K562 (cell line): ENCODE data around the gene APBA2. TPM values are rescaled to one million over a fixed set of nuclear protein-coding genes. Genes with fewer than 3 reads are reported as not detected.

ENCODE experiments used
- BCOR ChIP-seq: fragments of 450-650 bp; IDR thresholded peaks from 2 replicates; pipeline ENCODE4 v1.6.1; 2016
- MAFK ChIP-seq: IDR thresholded peaks from 2 replicates; pipeline ENCODE4 v1.6.1; 2011; ENCODE audit warnings: low read length, improper control_type of control experiment
- NR1H2 ChIP-seq: sonication (generic); formaldehyde crosslinking; IDR thresholded peaks from 2 replicates; pipeline ENCODE4 v1.4.0; 2020; ENCODE audit warnings: mild to moderate bottlenecking, missing genetic modification reagents
- NUFIP1 ChIP-seq: fragments of 450-650 bp; IDR thresholded peaks from 2 replicates; pipeline ENCODE4 v1.6.1; 2018; ENCODE audit not compliant: partially characterized antibody
- PCBP2 ChIP-seq: fragments of 200-400 bp; formaldehyde crosslinking; IDR thresholded peaks from 2 replicates; pipeline ENCODE4 v1.6.1; 2018; ENCODE audit warnings: low read length, low read depth, mild to moderate bottlenecking, moderate library complexity; ENCODE audit not compliant: poor library complexity, severe bottlenecking
- RAD21 ChIP-seq, 2 experiments: fragments of 250-450 bp in 1 of 2; fragments of 450-650 bp in 1 of 2; sonication (Bioruptor Pico) in 1 of 2; formaldehyde crosslinking in 1 of 2; IDR thresholded peaks in 1 of 2; conservative IDR thresholded peaks in 1 of 2; 2 replicates each; pipeline versions ENCODE4 v1.4.0 to v1.8.0; 2020 to 2022; ENCODE audit warnings: mild to moderate bottlenecking in 2 of 2, moderate library complexity in 1 of 2
- SREBF1 ChIP-seq: fragments of 150-350 bp; IDR thresholded peaks from 2 replicates; pipeline ENCODE4 v1.6.1; 2014; ENCODE audit warnings: antibody characterized with exemption, low read depth, low read length, borderline replicate concordance
- XRCC5 ChIP-seq: fragments of 200-400 bp; formaldehyde crosslinking; IDR thresholded peaks from 2 replicates; pipeline ENCODE4 v1.6.1; 2017; ENCODE audit warnings: low read depth, mild to moderate bottlenecking, low read length
- ZNF584 ChIP-seq: fragments of 200-800 bp; sonication (Bioruptor generic); IDR thresholded peaks from 2 replicates; pipeline ENCODE4 v1.6.1; 2016; ENCODE audit warnings: low read depth, mild to moderate bottlenecking, missing genetic modification characterization, missing compliant biosample characterization
- polyA plus RNA-seq, 8 experiments: library from polyadenylated mRNA; depleted of rRNA in 4 of 8; stranded (reverse) in 5 of 8; unstranded in 3 of 8; fragments of >200 nt; fragmentation: Nextera tagmentation in 2 of 8; fragmentation: Illumina TruSeq in 1 of 8; extraction: Ambion mirVana in 2 of 8; extraction: Trizol in 1 of 8; gene quantifications; 2 replicates each; pipeline versions ENCODE4 v1.2.1 to v1.2.3, GENCODE V29; 2011 to 2014; ENCODE audit warnings: inconsistent platforms in 1 of 8, missing spikeins in 1 of 8
- total RNA-seq, 7 experiments: library from RNA; depleted of rRNA in 6 of 7; stranded (reverse); fragments of >200 nt in 6 of 7; fragmentation: Illumina TruSeq in 2 of 7; extraction: Trizol in 2 of 7; gene quantifications; 2 replicates each; pipeline versions ENCODE4 v1.2.1 to v1.2.3, GENCODE V29; 2011 to 2021; ENCODE audit warnings: low replicate concordance in 1 of 7
- TF ChIP-seq, protein P1 (sequence below), 3 experiments: IDR thresholded peaks in 2 of 3; conservative IDR thresholded peaks in 1 of 3; 2 replicates each; pipeline ENCODE4 v1.5.1; 2011 to 2012; ENCODE audit warnings: low read length in 3 of 3, mild to moderate bottlenecking in 3 of 3, control low read depth in 2 of 3, improper control_type of control experiment in 1 of 3, inconsistent platforms in 1 of 3, low read depth in 1 of 3, mixed read lengths in 1 of 3, moderate library complexity in 1 of 3; ENCODE audit not compliant: insufficient read depth in 2 of 3
- TF ChIP-seq, protein P2 (sequence below): fragments of 150-350 bp; conservative IDR thresholded peaks from 2 replicates; pipeline ENCODE4 v1.6.1; 2014; ENCODE audit warnings: low read length
- TF ChIP-seq, protein P3 (sequence below): fragments of 450-650 bp; conservative IDR thresholded peaks from 2 replicates; pipeline ENCODE4 v1.6.1; 2016; ENCODE audit warnings: missing genetic modification characterization, low read depth, mild to moderate bottlenecking, missing compliant biosample characterization, moderate library complexity
- TF ChIP-seq, protein P4 (sequence below): sonication (generic); formaldehyde crosslinking; IDR thresholded peaks from 2 replicates; pipeline ENCODE4 v1.8.1; 2023; ENCODE audit warnings: missing genetic modification reagents, mild to moderate bottlenecking, borderline replicate concordance
- TF ChIP-seq, protein P5 (sequence below): fragments of 450-650 bp; formaldehyde crosslinking; IDR thresholded peaks from 2 replicates; pipeline ENCODE4 v1.4.0; 2020; ENCODE audit warnings: mild to moderate bottlenecking, mixed read lengths

The APBA2 gene
- total and polyA plus RNA-seq, 9 of the 15 experiments (the other 6 are each of a cell fraction or from before 2014, with no cell fraction given) = 0.24 to 40.9 (median 25.2) TPM

DNA sequence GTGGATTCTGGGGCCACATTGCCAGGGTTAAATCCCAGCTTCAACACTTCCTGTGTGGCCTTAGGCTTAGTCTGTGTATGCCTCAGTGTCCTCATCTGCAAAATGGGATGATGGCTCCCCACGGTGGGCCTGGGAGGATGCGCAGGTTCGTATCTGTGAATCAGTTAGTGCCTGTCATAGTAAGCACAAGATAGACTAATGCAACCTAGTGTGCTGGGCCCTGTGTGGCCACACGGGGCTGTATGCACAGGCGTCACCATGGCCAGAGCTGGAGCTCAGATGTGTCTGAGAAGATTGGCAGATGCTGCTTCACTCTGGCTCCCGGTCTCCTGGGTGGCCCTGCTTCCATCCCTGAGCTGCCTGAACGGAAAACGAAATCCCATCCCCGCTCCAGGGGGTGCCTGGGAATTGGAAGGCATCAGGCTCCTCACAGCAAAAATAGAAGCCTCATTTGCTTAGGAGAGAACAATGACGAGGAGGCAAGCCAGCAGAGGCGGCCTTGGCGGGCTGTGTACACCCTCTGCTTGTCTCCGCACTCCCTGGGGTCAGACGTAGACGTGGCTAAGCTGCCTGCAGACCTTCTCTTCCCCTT, 103.6 kb downstream of the APBA2 start (continued):
- TF ChIP-seq, protein P1, sequence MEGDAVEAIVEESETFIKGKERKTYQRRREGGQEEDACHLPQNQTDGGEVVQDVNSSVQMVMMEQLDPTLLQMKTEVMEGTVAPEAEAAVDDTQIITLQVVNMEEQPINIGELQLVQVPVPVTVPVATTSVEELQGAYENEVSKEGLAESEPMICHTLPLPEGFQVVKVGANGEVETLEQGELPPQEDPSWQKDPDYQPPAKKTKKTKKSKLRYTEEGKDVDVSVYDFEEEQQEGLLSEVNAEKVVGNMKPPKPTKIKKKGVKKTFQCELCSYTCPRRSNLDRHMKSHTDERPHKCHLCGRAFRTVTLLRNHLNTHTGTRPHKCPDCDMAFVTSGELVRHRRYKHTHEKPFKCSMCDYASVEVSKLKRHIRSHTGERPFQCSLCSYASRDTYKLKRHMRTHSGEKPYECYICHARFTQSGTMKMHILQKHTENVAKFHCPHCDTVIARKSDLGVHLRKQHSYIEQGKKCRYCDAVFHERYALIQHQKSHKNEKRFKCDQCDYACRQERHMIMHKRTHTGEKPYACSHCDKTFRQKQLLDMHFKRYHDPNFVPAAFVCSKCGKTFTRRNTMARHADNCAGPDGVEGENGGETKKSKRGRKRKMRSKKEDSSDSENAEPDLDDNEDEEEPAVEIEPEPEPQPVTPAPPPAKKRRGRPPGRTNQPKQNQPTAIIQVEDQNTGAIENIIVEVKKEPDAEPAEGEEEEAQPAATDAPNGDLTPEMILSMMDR (IDR thresholded peaks at IDR 0.05 in 2 of 3, conservative IDR thresholded peaks at IDR 0.05 in 1 of 3; ENCODE audit: insufficient read depth in 2 of 3, low read depth in 1 of 3, low read length in 3 of 3) = peak; percentile 38 to 53 (median 39)
- TF ChIP-seq XRCC5 = no peak
- TF ChIP-seq, protein P2, sequence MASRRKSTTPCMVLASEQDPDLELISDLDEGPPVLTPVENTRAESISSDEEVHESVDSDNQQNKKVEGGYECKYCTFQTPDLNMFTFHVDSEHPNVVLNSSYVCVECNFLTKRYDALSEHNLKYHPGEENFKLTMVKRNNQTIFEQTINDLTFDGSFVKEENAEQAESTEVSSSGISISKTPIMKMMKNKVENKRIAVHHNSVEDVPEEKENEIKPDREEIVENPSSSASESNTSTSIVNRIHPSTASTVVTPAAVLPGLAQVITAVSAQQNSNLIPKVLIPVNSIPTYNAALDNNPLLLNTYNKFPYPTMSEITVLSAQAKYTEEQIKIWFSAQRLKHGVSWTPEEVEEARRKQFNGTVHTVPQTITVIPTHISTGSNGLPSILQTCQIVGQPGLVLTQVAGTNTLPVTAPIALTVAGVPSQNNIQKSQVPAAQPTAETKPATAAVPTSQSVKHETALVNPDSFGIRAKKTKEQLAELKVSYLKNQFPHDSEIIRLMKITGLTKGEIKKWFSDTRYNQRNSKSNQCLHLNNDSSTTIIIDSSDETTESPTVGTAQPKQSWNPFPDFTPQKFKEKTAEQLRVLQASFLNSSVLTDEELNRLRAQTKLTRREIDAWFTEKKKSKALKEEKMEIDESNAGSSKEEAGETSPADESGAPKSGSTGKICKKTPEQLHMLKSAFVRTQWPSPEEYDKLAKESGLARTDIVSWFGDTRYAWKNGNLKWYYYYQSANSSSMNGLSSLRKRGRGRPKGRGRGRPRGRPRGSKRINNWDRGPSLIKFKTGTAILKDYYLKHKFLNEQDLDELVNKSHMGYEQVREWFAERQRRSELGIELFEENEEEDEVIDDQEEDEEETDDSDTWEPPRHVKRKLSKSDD = no peak
- TF ChIP-seq MAFK = no peak
- no peak for TF ChIP-seq NUFIP1
- peak; percentile 81 for TF ChIP-seq BCOR
- no peak for TF ChIP-seq ZNF584 (CRISPR knock-in tag)
- TF ChIP-seq, protein P3, sequence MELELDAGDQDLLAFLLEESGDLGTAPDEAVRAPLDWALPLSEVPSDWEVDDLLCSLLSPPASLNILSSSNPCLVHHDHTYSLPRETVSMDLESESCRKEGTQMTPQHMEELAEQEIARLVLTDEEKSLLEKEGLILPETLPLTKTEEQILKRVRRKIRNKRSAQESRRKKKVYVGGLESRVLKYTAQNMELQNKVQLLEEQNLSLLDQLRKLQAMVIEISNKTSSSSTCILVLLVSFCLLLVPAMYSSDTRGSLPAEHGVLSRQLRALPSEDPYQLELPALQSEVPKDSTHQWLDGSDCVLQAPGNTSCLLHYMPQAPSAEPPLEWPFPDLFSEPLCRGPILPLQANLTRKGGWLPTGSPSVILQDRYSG (tag) = no peak
- no peak for TF ChIP-seq NR1H2 (CRISPR knock-in tag)
- TF ChIP-seq PCBP2 = no peak
- peak in 1 of 2 experiments; percentile 19; a peak in 2 of 4 replicates for TF ChIP-seq RAD21 (CRISPR knock-in tag; conservative IDR thresholded peaks at IDR 0.05 in 1 of 2, IDR thresholded peaks at IDR 0.05 in 1 of 2)
- no peak for TF ChIP-seq SREBF1
- TF ChIP-seq, protein P4, sequence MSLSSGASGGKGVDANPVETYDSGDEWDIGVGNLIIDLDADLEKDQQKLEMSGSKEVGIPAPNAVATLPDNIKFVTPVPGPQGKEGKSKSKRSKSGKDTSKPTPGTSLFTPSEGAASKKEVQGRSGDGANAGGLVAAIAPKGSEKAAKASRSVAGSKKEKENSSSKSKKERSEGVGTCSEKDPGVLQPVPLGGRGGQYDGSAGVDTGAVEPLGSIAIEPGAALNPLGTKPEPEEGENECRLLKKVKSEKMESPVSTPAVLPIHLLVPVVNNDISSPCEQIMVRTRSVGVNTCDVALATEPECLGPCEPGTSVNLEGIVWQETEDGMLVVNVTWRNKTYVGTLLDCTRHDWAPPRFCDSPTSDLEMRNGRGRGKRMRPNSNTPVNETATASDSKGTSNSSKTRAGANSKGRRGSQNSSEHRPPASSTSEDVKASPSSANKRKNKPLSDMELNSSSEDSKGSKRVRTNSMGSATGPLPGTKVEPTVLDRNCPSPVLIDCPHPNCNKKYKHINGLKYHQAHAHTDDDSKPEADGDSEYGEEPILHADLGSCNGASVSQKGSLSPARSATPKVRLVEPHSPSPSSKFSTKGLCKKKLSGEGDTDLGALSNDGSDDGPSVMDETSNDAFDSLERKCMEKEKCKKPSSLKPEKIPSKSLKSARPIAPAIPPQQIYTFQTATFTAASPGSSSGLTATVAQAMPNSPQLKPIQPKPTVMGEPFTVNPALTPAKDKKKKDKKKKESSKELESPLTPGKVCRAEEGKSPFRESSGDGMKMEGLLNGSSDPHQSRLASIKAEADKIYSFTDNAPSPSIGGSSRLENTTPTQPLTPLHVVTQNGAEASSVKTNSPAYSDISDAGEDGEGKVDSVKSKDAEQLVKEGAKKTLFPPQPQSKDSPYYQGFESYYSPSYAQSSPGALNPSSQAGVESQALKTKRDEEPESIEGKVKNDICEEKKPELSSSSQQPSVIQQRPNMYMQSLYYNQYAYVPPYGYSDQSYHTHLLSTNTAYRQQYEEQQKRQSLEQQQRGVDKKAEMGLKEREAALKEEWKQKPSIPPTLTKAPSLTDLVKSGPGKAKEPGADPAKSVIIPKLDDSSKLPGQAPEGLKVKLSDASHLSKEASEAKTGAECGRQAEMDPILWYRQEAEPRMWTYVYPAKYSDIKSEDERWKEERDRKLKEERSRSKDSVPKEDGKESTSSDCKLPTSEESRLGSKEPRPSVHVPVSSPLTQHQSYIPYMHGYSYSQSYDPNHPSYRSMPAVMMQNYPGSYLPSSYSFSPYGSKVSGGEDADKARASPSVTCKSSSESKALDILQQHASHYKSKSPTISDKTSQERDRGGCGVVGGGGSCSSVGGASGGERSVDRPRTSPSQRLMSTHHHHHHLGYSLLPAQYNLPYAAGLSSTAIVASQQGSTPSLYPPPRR (CRISPR knock-in tag) = no peak
- TF ChIP-seq, protein P5, sequence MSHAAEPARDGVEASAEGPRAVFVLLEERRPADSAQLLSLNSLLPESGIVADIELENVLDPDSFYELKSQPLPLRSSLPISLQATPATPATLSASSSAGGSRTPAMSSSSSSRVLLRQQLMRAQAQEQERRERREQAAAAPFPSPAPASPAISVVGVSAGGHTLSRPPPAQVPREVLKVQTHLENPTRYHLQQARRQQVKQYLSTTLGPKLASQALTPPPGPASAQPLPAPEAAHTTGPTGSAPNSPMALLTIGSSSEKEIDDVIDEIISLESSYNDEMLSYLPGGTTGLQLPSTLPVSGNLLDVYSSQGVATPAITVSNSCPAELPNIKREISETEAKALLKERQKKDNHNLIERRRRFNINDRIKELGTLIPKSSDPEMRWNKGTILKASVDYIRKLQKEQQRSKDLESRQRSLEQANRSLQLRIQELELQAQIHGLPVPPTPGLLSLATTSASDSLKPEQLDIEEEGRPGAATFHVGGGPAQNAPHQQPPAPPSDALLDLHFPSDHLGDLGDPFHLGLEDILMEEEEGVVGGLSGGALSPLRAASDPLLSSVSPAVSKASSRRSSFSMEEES (CRISPR knock-in tag) = no peak
